RCC 7860 (cell line): ENCODE measurements around the gene PPP4R2.

Experiments
- DNase-seq: peaks from one replicate; pipeline ENCODE4 v3.0.0-alpha.2; 2015; ENCODE audit warnings: low spot score
- FAIRE-seq: peaks from 2 replicates; lab custom pipeline; 2012; peaks lifted over from hg19 to GRCh38; lab: Jason Lieb, UNC

PPP4R2 gene

GRCh38 chr3:72996473-72997333, at the start of gene PPP4R2:
Gene PPP4R2 (plus strand): TSS chr3:72996811. CDS start chr3:72997038, 227 bp downstream.
- no peak for FAIRE-seq

GRCh38 chr3:72947715-72948490, 48.7 kb upstream of the PPP4R2 start:
- DNase-seq (no peak), FAIRE-seq (no peak)

More at GRCh38 chr3:72996473-72997333, at the start of gene PPP4R2:
- DNase-seq: peak; percentile 78

- DNase-seq (no peak), FAIRE-seq (no peak)
Observed at GRCh38 chr3:72949016-72949415, 47.6 kb upstream of the PPP4R2 start.

GRCh38 chr3:72950372-72950771, 46.2 kb upstream of the PPP4R2 start:
- DNase-seq (no peak), FAIRE-seq (no peak)

GRCh38 chr3:72950801-72951200, 45.8 kb upstream of the PPP4R2 start:
- FAIRE-seq: no peak
- DNase-seq: no peak

GRCh38 chr3:72951259-72951722, 45.3 kb upstream of the PPP4R2 start:
- no peak for DNase-seq
- FAIRE-seq: no peak

- DNase-seq (no peak), FAIRE-seq (no peak)
Observed at GRCh38 chr3:72953325-72953956, 43.2 kb upstream of the PPP4R2 start.

GRCh38 chr3:72957297-72957696, 39.3 kb upstream of the PPP4R2 start:
- DNase-seq: no peak
- FAIRE-seq: no peak

- no peak for FAIRE-seq
- no peak for DNase-seq
Observed at GRCh38 chr3:72959336-72959735, 37.3 kb upstream of the PPP4R2 start.

- DNase-seq (no peak), FAIRE-seq (no peak)
Observed at GRCh38 chr3:72960812-72961518, 35.6 kb upstream of the PPP4R2 start.

- FAIRE-seq (no peak), DNase-seq (no peak)
Observed at GRCh38 chr3:72961752-72962151, 34.9 kb upstream of the PPP4R2 start.

- FAIRE-seq: no peak
Observed at GRCh38 chr3:72962317-72962716, 34.3 kb upstream of the PPP4R2 start.

GRCh38 chr3:72964633-72965032, 32.0 kb upstream of the PPP4R2 start:
- FAIRE-seq (no peak), DNase-seq (no peak)

More at GRCh38 chr3:72962317-72962716, 34.3 kb upstream of the PPP4R2 start:
- no peak for DNase-seq

- FAIRE-seq (no peak), DNase-seq (no peak)
Observed at GRCh38 chr3:72968266-72968664, 28.3 kb upstream of the PPP4R2 start.

- DNase-seq: no peak
Observed at GRCh38 chr3:72969766-72970165, 26.8 kb upstream of the PPP4R2 start.

GRCh38 chr3:72970942-72971341, 25.7 kb upstream of the PPP4R2 start:
- FAIRE-seq (no peak), DNase-seq (no peak)

More at GRCh38 chr3:72969766-72970165, 26.8 kb upstream of the PPP4R2 start:
- FAIRE-seq: no peak

GRCh38 chr3:72972706-72973030, 23.9 kb upstream of the PPP4R2 start:
- FAIRE-seq (no peak), DNase-seq (no peak)

GRCh38 chr3:72973031-72973723, 23.4 kb upstream of the PPP4R2 start:
- peak; percentile 73 for DNase-seq
- FAIRE-seq: no peak

- no peak for DNase-seq
- no peak for FAIRE-seq
Observed at GRCh38 chr3:72973786-72974185, 22.8 kb upstream of the PPP4R2 start.

- DNase-seq: no peak
- FAIRE-seq: no peak
Observed at GRCh38 chr3:72974956-72975355, 21.7 kb upstream of the PPP4R2 start.
